Head of caudate nucleus (tissue), 42 donors: ENCODE results near the gene SRGAP1.
"Not testable (repeated sequence)": the region's sequence is repeated elsewhere in the genome, so short reads cannot be mapped to it uniquely, and the experiment has no call there.

Source experiments
- DNase-seq, 42 donors: peaks; one replicate each; pipeline versions ENCODE4 v3.0.0 to v3.0.0-alpha.2; 2020 to 2021; ENCODE audit warnings: mixed read lengths in 7 of 42
- intact Hi-C: fragments of 100-400 bp; cut with DNase I; formaldehyde crosslinking; loops from one replicate; pipeline ENCODE4 v1.15.0; 2022

SRGAP1 gene

GRCh38 chr12:64051057-64051456 is 206.6 kb downstream of the SRGAP1 start:
- no peak for DNase-seq
- intact Hi-C loops, result no loop called here

DNA sequence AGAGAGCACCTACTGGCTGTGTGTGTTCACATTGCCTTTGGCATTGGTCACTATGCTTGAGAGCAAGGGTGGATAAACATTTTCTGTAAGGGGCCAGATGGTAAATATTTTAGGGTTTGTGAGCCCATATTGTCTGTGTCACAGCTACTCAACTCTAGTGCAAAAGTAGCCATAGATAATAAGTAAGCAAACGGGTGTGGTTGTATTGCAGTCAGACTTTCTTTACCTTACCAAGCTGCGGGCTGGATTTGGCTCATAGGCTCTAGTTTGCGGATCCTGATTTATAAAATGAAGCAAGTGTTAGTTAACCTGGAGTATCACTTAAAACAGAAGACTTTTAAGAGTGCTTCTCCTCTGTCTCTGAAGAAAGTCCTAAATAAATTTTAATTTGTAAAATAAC is 208.6 kb downstream of the SRGAP1 start:
- intact Hi-C loops, result no loop called here
- DNase-seq, result no peak

GRCh38 chr12:64054079-64054520 is 209.6 kb downstream of the SRGAP1 start:
- intact Hi-C loops, result no loop called here
- DNase-seq, result no peak

DNA sequence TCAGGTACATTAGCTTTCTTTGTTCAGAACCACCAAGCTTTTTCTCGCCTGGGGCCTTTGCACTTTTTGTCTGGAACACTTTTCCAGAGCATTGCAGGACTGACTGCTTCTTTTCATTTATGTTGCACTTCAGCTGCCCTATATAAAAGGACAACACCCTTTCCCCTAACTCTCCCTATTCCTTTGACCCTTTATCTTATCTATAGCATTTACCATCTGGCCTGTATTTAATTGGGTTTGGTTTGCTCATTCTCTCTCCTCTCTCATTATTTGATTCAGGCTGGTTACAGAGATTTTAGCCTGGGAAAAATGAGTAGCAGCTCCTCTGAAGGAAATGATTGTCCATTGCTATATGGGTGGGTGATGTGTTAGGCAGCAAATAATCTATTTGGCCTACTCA is 212.2 kb downstream of the SRGAP1 start:
- intact Hi-C loops, result no loop called here

DNA sequence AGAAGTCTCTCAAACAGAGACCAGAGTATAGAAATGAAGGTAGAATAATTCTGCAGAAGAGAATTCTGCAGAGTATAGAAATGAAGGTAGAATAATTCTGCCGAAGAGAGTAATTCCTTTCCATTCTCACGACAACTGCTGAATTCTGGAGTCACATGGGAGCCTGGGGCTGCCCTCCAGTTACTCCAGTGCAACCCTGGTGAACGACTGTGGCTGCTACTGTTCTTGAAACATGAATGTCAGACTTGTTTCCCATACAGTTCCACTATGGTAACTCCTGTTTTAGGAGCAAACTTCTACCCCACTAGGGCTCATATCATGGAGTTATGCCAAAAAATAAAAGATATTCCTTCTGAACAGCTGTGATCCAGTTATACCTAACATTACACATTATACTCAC is 213.2 kb downstream of the SRGAP1 start:
- intact Hi-C loops, result no loop called here
- no peak for DNase-seq

More for the DNA sequence above, 212.2 kb downstream of the SRGAP1 start:
- DNase-seq, result no peak

DNA sequence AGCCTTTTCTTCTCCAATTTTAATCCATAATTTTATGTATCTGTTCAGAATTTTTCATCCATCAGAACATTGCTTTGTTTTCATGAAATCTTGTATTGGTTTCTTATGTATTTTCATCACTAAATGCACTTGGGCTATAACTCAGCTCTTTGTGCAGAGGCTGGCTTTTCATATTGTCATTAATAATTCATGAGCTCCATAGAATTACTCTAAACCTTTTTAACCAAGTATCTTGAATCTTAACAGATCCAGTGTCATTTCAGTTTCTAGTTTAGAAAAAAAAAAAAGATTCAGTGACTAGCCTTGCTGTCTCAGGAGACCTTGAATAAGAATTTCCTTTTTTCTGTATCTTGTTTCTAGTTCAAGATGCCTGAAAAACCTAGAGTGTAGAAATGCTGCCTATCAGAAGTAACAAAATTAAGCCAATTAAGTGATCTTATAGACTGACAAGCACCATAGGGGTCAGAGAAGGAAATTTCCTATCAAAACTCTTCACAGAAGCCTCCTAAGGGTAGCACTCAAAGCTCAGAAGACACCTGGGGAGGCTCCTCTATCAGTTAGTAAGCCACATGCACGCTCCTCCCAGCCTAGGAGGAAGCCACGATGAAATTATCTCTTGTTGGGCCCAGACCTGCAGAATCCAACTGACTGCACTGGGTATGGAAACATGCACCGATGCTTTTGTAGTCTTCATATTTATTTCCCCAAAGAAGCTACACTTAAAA is 214.2 kb downstream of the SRGAP1 start:
- intact Hi-C loops, result no loop called here
- DNase-seq, result peak in 8 of 42 donors; percentile 8 to 57 (median 30)

- intact Hi-C loops, result no loop called here
- DNase-seq, result peak in 3 of 42 donors; percentile 10 to 44 (median 34)
Observed at GRCh38 chr12:64059685-64060084, 215.2 kb downstream of the SRGAP1 start.

DNA sequence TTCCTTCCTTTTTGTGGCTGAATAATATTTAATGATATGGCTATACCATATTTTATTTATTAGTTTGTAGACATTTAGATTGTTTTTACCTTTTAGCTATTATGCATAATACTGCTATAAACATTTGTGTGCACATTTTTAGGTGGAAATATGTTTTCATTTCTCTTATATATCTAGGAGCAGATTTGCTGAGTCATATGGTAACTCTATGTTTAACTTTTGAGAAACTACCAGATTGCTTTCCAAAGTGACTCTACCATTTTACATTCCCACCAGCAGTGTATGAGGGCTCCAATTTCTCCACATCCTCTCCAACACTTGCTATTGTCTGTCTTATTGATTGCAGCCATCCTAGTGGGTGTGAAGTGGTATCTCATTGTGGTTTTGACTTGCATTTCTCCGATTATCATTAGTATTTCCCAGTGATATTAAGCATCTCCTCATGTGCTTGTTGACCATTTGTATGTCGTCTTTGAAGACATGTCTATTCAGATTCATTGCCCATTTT is 217.4 kb downstream of the SRGAP1 start:
- intact Hi-C loops, result no loop called here
- no peak for DNase-seq

- DNase-seq, result no peak
- intact Hi-C loops, result no loop called here
Observed at GRCh38 chr12:64063121-64063520, 218.6 kb downstream of the SRGAP1 start.

DNA sequence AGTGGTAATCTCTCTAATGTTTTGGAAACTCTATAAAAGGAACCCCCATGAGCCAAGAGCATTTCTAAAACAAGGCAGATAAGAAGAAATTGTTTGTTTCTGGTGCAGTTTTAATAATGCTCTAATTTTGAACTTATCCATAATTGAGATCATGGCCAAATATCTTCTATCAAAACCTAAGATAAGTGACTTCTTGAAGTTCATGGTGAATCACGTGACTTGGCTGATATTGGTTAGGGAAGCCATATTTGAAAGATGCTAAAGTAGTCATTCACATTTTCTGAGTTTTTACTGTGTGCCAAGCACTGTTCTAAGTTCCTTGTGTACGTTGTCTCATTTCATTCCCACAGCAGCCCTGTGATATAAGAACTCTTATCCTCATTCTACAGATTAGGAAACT is 219.7 kb downstream of the SRGAP1 start:
- intact Hi-C loops, result no loop called here
- no peak for DNase-seq

GRCh38 chr12:64064706-64065105 is 220.2 kb downstream of the SRGAP1 start:
- intact Hi-C loops, result no loop called here

GRCh38 chr12:64065881-64066451 is 221.5 kb downstream of the SRGAP1 start:
- DNase-seq, result no peak
- intact Hi-C loops, result no loop called here

More at GRCh38 chr12:64064706-64065105, 220.2 kb downstream of the SRGAP1 start:
- DNase-seq, result no peak

GRCh38 chr12:64066776-64067175 is 222.3 kb downstream of the SRGAP1 start:
- intact Hi-C loops, result no loop called here
- no peak for DNase-seq

DNA sequence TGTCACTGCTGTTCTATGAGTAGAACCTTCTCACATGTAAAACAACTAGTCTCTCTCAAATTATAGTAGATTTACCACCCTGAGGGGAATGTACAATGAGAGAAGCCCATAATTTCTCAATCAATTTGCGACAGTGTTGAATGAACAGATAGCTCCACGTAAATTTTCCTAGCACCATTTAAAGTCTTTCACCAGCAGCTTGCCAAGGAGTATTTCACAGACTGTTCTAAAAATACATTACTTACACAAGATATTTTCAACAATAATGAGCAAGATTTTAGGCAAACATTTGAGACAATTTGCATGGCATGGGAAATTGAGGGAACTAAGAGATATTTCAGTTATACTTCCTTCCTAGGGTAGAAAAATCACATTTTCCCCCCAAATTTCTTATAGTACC is 226.0 kb downstream of the SRGAP1 start:
- intact Hi-C loops, result loop anchor here (10.0 kb wide), 1 partner anchor 86 kb away; no protein-coding TSS in a partner anchor
- DNase-seq, result no peak

- intact Hi-C loops, result loop anchor here (10.0 kb wide), 1 partner anchor 88 kb away; no protein-coding TSS in a partner anchor
- DNase-seq, result no peak
Observed at GRCh38 chr12:64072916-64073575, 228.5 kb downstream of the SRGAP1 start.

GRCh38 chr12:64076565-64076964 is 232.1 kb downstream of the SRGAP1 start:
- not testable (repeated sequence) for DNase-seq
- intact Hi-C loops, result loop anchor here (10.0 kb wide), 1 partner anchor 92 kb away; no protein-coding TSS in a partner anchor

- intact Hi-C loops, result loop anchor here (10.0 kb wide), 1 partner anchor 93 kb away; no protein-coding TSS in a partner anchor
- no peak for DNase-seq
Observed at GRCh38 chr12:64077922-64078321, 233.4 kb downstream of the SRGAP1 start.

GRCh38 chr12:64080319-64081007 is 236.0 kb downstream of the SRGAP1 start:
- DNase-seq, result no peak
- intact Hi-C loops, result no loop called here

DNA sequence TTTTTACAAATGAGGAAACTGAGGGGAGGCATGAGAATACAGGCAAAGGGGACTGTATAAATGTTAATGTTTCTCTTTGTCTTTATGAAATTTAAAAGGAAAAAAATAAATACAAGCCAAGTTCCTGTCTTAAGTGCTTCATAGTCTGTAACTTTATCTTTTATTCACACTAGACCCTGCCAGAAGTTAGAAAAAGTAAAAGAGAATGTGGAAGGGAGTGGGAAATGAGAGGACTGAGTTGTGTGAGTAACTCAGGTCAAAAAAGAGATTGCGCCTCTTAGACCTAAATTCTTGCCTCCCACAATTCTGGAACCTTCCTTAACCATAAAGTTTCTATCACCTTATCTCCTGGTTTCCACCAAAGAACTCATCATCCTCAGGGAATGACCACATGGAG is 236.5 kb downstream of the SRGAP1 start:
- DNase-seq, result no peak
- intact Hi-C loops, result no loop called here
